ENCODE data around the gene SERPINB10. TPM values are rescaled to one million over a fixed set of nuclear protein-coding genes. Genes with fewer than 3 reads are reported as not detected.

The SERPINB10 gene
- total and polyA plus RNA-seq, 2 donors from 2014 or later: not detected

DNA sequence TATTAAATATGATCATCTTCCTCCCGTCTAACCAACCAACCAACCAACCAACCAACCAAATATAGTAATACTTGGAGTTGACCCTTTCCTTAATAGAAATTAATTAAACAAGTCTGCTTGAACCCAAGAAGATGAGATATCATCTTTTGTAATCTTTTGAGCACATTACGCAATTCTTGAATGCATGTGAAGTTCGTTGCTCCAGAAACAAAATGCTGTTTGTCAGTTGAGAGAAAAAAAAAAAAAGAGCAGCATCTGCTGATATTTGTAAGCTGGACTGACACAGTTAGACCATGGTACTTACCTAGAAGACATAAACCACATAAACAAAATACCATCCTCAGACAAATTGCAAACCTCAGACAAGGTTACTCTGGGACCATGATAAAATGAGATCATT, 29.4 kb upstream of the SERPINB10 start:
- H3K4me3 ChIP-seq (ENCODE audit: low read length in 3 of 3): no peak overlapping the region
- no peak overlapping the region for H3K27ac ChIP-seq (ENCODE audit: low read depth in 2 of 2, low read length in 2 of 2)
- FAIRE-seq (no peak), DNase-seq (no peak)
- H3K9me3 ChIP-seq (ENCODE audit: control insufficient read depth in 2 of 3, insufficient read depth in 1 of 3, low read length in 3 of 3): no peaks in the 10 kb centered on the region
- no peak overlapping the region for H3K9ac ChIP-seq (ENCODE audit: low read length in 3 of 3)
- H3K27me3 ChIP-seq (ENCODE audit: control insufficient read depth, insufficient read depth, low read length): no peaks in the 10 kb centered on the region
- intact Hi-C loops (cut with DNase I): no loop called here
- TF ChIP-seq, protein P1, sequence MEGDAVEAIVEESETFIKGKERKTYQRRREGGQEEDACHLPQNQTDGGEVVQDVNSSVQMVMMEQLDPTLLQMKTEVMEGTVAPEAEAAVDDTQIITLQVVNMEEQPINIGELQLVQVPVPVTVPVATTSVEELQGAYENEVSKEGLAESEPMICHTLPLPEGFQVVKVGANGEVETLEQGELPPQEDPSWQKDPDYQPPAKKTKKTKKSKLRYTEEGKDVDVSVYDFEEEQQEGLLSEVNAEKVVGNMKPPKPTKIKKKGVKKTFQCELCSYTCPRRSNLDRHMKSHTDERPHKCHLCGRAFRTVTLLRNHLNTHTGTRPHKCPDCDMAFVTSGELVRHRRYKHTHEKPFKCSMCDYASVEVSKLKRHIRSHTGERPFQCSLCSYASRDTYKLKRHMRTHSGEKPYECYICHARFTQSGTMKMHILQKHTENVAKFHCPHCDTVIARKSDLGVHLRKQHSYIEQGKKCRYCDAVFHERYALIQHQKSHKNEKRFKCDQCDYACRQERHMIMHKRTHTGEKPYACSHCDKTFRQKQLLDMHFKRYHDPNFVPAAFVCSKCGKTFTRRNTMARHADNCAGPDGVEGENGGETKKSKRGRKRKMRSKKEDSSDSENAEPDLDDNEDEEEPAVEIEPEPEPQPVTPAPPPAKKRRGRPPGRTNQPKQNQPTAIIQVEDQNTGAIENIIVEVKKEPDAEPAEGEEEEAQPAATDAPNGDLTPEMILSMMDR (IDR thresholded peaks at IDR 0.05; ENCODE audit: borderline replicate concordance, extremely low read depth, insufficient read depth): no peak
- H3K36me3 ChIP-seq (ENCODE audit: control insufficient read depth in 2 of 3, insufficient read depth in 3 of 3, low read length in 3 of 3): no peaks in the 10 kb centered on the region
- H3K4me1 ChIP-seq (ENCODE audit: control insufficient read depth in 2 of 3, insufficient read depth in 2 of 3, low read depth in 1 of 3, low read length in 3 of 3): no peaks in the 10 kb centered on the region

DNA sequence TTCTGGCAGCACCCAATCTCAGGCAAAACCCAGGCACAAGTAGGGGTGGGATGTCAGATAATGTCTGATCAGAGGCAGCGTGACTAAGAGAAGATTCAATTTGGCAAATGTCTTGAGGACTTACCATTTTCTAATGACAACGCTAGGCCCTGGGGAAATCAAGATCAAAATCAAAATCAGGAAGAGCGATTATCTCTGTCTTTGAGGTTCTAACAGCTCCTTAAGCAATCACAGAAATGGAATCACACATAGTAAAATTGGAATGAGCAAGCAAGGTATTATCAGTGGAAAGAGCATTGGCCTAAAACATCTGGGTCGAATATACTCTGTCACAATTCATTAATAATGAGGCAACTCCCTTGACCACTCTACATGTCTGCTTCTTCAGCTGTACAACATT, 28.8 kb upstream of the SERPINB10 start:
- intact Hi-C loops (cut with DNase I): no loop called here
- Histone ChIP-seq H3K36me3 (ENCODE audit: control insufficient read depth in 2 of 3, insufficient read depth in 3 of 3, low read length in 3 of 3) (no peaks in the 10 kb centered on the region), H3K9me3 (ENCODE audit: control insufficient read depth in 2 of 3, insufficient read depth in 1 of 3, low read length in 3 of 3) (no peaks in the 10 kb centered on the region), H3K9ac (ENCODE audit: low read length in 3 of 3) (no peak overlapping the region), H3K27ac (ENCODE audit: low read depth in 2 of 2, low read length in 2 of 2) (no peak overlapping the region), H3K4me1 (ENCODE audit: control insufficient read depth in 2 of 3, insufficient read depth in 2 of 3, low read depth in 1 of 3, low read length in 3 of 3) (no peaks in the 10 kb centered on the region), H3K27me3 (ENCODE audit: control insufficient read depth, insufficient read depth, low read length) (no peaks in the 10 kb centered on the region), H3K4me3 (ENCODE audit: low read length in 3 of 3) (no peak overlapping the region)
- TF ChIP-seq, protein P1 (IDR thresholded peaks at IDR 0.05; ENCODE audit: borderline replicate concordance, extremely low read depth, insufficient read depth): no peak
- no peak for DNase-seq
- FAIRE-seq: no peak

DNA sequence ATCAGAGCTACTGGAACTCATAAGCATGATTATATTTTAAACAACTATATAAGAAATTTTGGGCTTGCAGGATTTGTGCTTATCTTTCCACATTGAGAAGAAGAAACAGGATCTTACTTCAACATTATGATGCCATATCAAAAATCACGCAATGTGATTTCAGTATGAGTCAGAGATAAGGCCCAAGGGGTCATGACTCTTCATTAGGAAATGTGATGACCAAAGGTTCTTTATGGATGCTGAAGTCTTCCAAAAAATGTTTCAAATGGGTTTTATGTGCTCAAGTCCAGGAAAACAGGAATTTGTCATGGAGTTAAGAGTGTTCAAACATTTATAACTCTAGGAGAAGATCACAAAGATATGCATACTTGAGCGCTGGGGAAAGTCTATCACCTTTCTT, 28.0 kb upstream of the SERPINB10 start:
- no peak for FAIRE-seq
- DNase-seq: no peak

More for the DNA sequence above, 28.0 kb upstream of the SERPINB10 start:
- Histone ChIP-seq H3K4me3 (ENCODE audit: low read length in 3 of 3) (no peak overlapping the region), H3K9me3 (ENCODE audit: control insufficient read depth in 2 of 3, insufficient read depth in 1 of 3, low read length in 3 of 3) (no peaks in the 10 kb centered on the region), H3K4me1 (ENCODE audit: control insufficient read depth in 2 of 3, insufficient read depth in 2 of 3, low read depth in 1 of 3, low read length in 3 of 3) (no peaks in the 10 kb centered on the region), H3K36me3 (ENCODE audit: control insufficient read depth in 2 of 3, insufficient read depth in 3 of 3, low read length in 3 of 3) (no peaks in the 10 kb centered on the region), H3K9ac (ENCODE audit: low read length in 3 of 3) (no peak overlapping the region), H3K27me3 (ENCODE audit: control insufficient read depth, insufficient read depth, low read length) (no peaks in the 10 kb centered on the region), H3K27ac (ENCODE audit: low read depth in 2 of 2, low read length in 2 of 2) (no peak overlapping the region)
- TF ChIP-seq, protein P1 (IDR thresholded peaks at IDR 0.05; ENCODE audit: borderline replicate concordance, extremely low read depth, insufficient read depth): no peak
- intact Hi-C loops (cut with DNase I): no loop called here

Measured in kidney (tissue), 14 donors.